Measurements from ENCODE around the gene SLC39A5. TPM values are rescaled to one million over a fixed set of nuclear protein-coding genes. Genes with fewer than 3 reads are reported as not detected.

SLC39A5 gene
- total and polyA plus RNA-seq, 7 donors = 0.16 to 0.23 TPM; not detected in 5

DNA sequence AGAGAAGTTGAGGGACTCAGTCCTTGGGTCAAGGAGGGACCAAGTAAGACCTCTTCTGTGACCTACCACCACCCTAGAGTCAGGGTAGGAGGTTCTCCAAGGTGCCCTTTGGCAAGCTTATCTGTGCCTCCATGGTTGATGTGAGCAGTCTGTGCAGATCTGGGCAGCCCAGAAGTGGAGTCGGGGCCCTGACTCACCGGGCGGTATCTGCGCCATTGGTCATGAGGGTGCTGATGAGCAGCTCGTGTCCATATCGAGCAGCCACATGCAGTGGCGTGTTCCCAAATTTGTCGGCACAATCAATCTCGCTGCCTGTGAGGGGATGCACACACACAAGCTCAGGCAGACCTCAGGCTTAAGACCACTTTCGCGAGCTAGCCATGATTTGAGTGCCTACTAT lies 23.2 kb downstream of the SLC39A5 start:
- Histone ChIP-seq H3K27ac (no peak overlapping the region), H3K9me3 (no peaks in the 10 kb centered on the region), H3K27me3 (ENCODE audit: insufficient read depth in 3 of 3, low read length in 2 of 3) (no peaks in the 10 kb centered on the region), H3K36me3 (ENCODE audit: insufficient read depth in 1 of 2, low read depth in 1 of 2) (peaks cover 15 to 89% of the 10 kb centered on the region in 2 donors), H3K4me3 (no peak overlapping the region), H3K4me1 (peaks cover 24% of the 10 kb centered on the region)
- 89 to 96% (median 94%) methylated on average over 11 of the region's 11 CpGs for WGBS, 3 donors
- DNase-seq = no peak
- intact Hi-C loops (cut with DNase I) = loop anchor here in 1 of 2 donors (5.0 kb wide), 1 partner anchor 344 kb away; no protein-coding TSS in a partner anchor
- TF ChIP-seq, protein P1, sequence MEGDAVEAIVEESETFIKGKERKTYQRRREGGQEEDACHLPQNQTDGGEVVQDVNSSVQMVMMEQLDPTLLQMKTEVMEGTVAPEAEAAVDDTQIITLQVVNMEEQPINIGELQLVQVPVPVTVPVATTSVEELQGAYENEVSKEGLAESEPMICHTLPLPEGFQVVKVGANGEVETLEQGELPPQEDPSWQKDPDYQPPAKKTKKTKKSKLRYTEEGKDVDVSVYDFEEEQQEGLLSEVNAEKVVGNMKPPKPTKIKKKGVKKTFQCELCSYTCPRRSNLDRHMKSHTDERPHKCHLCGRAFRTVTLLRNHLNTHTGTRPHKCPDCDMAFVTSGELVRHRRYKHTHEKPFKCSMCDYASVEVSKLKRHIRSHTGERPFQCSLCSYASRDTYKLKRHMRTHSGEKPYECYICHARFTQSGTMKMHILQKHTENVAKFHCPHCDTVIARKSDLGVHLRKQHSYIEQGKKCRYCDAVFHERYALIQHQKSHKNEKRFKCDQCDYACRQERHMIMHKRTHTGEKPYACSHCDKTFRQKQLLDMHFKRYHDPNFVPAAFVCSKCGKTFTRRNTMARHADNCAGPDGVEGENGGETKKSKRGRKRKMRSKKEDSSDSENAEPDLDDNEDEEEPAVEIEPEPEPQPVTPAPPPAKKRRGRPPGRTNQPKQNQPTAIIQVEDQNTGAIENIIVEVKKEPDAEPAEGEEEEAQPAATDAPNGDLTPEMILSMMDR (IDR thresholded peaks at IDR 0.05) = no peak
- ATAC-seq = no peak

DNA sequence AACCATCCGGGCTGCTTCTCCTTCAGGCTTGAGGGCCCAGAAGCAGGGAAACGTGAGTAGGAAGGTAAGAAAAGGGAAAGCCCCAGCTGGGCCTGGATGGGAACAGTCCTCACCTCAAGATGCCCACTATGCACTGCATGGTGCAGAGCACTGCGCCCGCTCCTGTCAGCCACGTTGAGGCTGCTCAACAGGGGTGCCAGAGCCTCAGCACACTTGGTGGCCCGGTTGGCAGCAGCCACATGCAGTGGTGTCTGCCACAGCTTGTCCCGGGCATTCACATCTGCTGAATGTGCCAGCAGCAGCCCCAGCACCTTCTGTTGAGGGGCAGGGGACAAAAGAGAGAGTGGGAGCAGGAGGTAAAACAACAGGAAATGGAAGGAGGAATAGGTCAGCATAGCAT lies 25.8 kb downstream of the SLC39A5 start:
- intact Hi-C loops (cut with DNase I) = loop anchor here (2.0 to 5.0 kb wide), 4 partner anchors 33 to 128 kb away; partner anchors contain the start of genes ESYT1 (in 1 of the 2), NABP2 (in 1 of the 2) and RNF41 (in 1 of the 2)
- peak in 2 of 4 donors; percentile 13 to 44 for ATAC-seq
- WGBS, 3 donors = 50 to 71% (median 53%) methylated on average over 7 of the region's 7 CpGs

DNA sequence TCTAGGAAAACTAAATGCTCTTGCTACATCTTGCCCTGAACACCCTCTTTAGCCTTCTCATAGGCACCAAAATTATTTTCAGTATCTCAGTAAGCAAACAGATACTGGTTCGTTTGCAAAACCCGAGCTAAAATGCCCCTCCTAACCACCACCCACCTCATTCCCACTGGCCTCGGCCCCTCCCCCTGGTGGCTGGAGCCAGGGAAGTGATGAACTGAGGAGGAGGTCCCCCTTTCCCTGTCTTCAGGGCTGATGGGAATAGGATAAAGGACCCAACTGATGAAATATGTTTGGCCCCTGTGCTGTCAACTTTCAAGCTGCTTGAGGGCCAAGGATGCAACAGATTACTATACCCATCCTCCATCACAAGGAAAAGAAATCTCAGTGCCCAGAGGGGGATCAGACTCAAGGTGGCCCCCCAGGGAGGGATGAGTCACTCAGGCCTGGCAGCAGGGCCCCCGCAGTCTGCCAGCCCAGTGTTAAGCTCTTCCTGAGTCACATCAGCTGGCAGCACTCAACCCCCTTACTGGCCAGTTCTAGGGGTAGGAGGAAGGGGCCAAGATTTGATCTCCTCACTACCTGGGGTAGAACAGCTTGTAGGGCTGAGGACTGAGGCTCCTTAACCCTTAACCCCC lies 26.6 kb downstream of the SLC39A5 start:
- Histone ChIP-seq H3K27ac (peak overlapping the region; percentile 89), H3K27me3 (ENCODE audit: insufficient read depth in 3 of 3, low read length in 2 of 3) (no peaks in the 10 kb centered on the region), H3K4me3 (peak overlapping the region; percentile 97), H3K36me3 (ENCODE audit: insufficient read depth in 1 of 2, low read depth in 1 of 2) (peaks cover 12 to 56% of the 10 kb centered on the region in 2 donors), H3K4me1 (peaks cover 38% of the 10 kb centered on the region), H3K9me3 (no peaks in the 10 kb centered on the region)
- ATAC-seq = peak; percentile 73 to 88 (median 82)
- TF ChIP-seq, protein P1 (IDR thresholded peaks at IDR 0.05) = no peak
- peak; percentile 74 to 92 for DNase-seq
- intact Hi-C loops (cut with DNase I) = loop anchor here (2.0 to 5.0 kb wide), 4 partner anchors 34 to 129 kb away; partner anchors contain the start of genes ESYT1 (in 1 of the 2), NABP2 (in 1 of the 2) and RNF41 (in 1 of the 2)
- WGBS, 3 donors = 14 to 23% (median 21%) methylated on average over 4 of the region's 4 CpGs

More for the DNA sequence above, 25.8 kb downstream of the SLC39A5 start:
- Histone ChIP-seq H3K36me3 (ENCODE audit: insufficient read depth in 1 of 2, low read depth in 1 of 2) (peaks cover 12 to 63% of the 10 kb centered on the region in 2 donors), H3K27me3 (ENCODE audit: insufficient read depth in 3 of 3, low read length in 2 of 3) (no peaks in the 10 kb centered on the region), H3K27ac (peak overlapping the region; percentile 89), H3K4me1 (peaks cover 35% of the 10 kb centered on the region), H3K4me3 (peak overlapping the region; percentile 97), H3K9me3 (no peaks in the 10 kb centered on the region)
- DNase-seq = peak in 1 of 2 donors; percentile 64
- TF ChIP-seq, protein P1 (IDR thresholded peaks at IDR 0.05) = no peak

DNA sequence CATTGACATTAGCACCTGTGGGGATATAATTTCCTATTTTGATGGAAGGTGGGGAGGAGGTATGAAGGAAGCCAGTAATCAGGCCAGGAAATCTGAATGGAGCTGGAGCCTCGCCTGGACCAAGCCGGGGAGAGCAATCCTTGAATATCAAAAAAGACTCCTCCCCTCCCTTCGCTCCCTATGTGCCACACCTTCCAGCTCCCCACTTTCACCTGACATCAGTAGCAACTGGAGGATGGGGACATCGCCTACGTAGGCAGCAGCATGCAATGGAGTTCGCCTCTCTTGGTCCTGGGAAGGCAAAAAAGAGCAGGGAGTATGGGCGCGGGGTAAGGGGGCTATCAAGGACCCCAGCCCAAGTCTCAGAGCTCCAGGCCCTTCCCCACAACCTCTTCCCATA lies 27.2 kb downstream of the SLC39A5 start:
- TF ChIP-seq, protein P1 (IDR thresholded peaks at IDR 0.05) = no peak
- intact Hi-C loops (cut with DNase I) = loop anchor here (2.0 to 5.0 kb wide), 4 partner anchors 34 to 130 kb away; partner anchors contain the start of genes ESYT1 (in 1 of the 2), NABP2 (in 1 of the 2) and RNF41 (in 1 of the 2)
- H3K9me3 ChIP-seq = no peaks in the 10 kb centered on the region
- no peak for ATAC-seq
- no peaks in the 10 kb centered on the region for H3K27me3 ChIP-seq (ENCODE audit: insufficient read depth in 3 of 3, low read length in 2 of 3)
- H3K4me3 ChIP-seq = peak overlapping the region; percentile 97
- peak overlapping the region; percentile 89 for H3K27ac ChIP-seq
- peaks cover 12 to 49% of the 10 kb centered on the region in 2 donors for H3K36me3 ChIP-seq (ENCODE audit: insufficient read depth in 1 of 2, low read depth in 1 of 2)
- WGBS, 3 donors = 30 to 45% (median 37%) methylated on average over 8 of the region's 8 CpGs
- no peak for DNase-seq
- peaks cover 38% of the 10 kb centered on the region for H3K4me1 ChIP-seq

Measured in psoas muscle (tissue), 8 donors.